ENCODE results near the gene CTAGE8.
"Not testable (repeated sequence)": the region's sequence is repeated elsewhere in the genome, so short reads cannot be mapped to it uniquely, and the experiment has no call there.

DNA sequence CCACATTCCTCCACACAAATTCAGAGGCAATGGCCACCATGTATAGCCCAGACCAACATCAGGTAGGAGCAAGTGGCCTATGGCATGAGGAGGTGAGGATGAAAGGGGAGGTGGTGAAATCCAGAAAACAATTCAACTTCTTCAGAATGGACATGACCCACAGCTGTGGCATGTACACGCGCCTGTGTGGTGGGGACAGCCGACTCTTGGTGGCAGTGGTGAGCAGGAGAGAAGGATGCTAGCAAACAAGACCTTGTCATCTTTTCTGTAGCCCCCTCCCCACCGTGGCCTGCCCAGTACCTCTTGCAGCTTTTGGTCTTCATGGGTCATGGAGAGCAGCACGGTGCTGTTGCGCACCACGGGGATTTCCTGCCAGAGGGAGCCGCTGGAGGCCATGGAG, 12.9 kb upstream of the CTAGE8 start:
- TF ChIP-seq POLR2A (IDR thresholded peaks at IDR 0.05), result not testable (repeated sequence)
- TF ChIP-seq, protein P1, sequence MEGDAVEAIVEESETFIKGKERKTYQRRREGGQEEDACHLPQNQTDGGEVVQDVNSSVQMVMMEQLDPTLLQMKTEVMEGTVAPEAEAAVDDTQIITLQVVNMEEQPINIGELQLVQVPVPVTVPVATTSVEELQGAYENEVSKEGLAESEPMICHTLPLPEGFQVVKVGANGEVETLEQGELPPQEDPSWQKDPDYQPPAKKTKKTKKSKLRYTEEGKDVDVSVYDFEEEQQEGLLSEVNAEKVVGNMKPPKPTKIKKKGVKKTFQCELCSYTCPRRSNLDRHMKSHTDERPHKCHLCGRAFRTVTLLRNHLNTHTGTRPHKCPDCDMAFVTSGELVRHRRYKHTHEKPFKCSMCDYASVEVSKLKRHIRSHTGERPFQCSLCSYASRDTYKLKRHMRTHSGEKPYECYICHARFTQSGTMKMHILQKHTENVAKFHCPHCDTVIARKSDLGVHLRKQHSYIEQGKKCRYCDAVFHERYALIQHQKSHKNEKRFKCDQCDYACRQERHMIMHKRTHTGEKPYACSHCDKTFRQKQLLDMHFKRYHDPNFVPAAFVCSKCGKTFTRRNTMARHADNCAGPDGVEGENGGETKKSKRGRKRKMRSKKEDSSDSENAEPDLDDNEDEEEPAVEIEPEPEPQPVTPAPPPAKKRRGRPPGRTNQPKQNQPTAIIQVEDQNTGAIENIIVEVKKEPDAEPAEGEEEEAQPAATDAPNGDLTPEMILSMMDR (IDR thresholded peaks at IDR 0.05), result not testable (repeated sequence)
